Measurements from ENCODE around the gene ST8SIA2.

GRCh38 chr15:92409006-92409405 is 15.3 kb downstream of the ST8SIA2 start:
- TF ChIP-seq POLR2A (IDR thresholded peaks at IDR 0.05): no peak
- TF ChIP-seq, protein P1, sequence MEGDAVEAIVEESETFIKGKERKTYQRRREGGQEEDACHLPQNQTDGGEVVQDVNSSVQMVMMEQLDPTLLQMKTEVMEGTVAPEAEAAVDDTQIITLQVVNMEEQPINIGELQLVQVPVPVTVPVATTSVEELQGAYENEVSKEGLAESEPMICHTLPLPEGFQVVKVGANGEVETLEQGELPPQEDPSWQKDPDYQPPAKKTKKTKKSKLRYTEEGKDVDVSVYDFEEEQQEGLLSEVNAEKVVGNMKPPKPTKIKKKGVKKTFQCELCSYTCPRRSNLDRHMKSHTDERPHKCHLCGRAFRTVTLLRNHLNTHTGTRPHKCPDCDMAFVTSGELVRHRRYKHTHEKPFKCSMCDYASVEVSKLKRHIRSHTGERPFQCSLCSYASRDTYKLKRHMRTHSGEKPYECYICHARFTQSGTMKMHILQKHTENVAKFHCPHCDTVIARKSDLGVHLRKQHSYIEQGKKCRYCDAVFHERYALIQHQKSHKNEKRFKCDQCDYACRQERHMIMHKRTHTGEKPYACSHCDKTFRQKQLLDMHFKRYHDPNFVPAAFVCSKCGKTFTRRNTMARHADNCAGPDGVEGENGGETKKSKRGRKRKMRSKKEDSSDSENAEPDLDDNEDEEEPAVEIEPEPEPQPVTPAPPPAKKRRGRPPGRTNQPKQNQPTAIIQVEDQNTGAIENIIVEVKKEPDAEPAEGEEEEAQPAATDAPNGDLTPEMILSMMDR (IDR thresholded peaks at IDR 0.05): no peak

All from adrenal gland (tissue), 5 donors.